GM19455 (cell line): Measurements from ENCODE around the gene LATS2.
"Not testable (repeated sequence)": the region's sequence is repeated elsewhere in the genome, so short reads cannot be mapped to it uniquely, and the experiment has no call there.

ENCODE experiments used
- ATAC-seq: cut with Tn5 transposase; IDR thresholded peaks from one replicate; pipeline ENCODE4 v1.9.1; 2021; ENCODE audit not compliant: unreplicated experiment

Gene LATS2

DNA sequence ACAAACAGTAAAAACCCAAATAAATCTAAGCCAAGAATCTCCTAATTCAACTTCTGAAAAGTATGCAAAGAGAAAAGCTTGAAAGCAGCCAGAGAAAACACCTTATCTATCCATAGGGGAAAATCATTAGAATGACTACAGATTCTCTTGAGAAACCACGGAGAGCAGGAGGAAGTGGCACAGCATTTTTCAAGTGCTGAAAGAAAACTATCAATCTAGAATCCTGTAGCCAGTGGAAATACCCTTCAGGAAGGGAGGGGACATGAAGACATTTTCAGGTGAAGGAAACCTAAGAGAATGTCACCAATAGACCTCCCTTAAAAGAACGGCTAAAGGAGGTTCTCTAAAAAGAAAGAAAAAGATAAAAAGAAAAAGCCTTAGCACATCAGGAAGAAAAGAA lies 92.6 kb downstream of the LATS2 start:
- ATAC-seq = no peak

DNA sequence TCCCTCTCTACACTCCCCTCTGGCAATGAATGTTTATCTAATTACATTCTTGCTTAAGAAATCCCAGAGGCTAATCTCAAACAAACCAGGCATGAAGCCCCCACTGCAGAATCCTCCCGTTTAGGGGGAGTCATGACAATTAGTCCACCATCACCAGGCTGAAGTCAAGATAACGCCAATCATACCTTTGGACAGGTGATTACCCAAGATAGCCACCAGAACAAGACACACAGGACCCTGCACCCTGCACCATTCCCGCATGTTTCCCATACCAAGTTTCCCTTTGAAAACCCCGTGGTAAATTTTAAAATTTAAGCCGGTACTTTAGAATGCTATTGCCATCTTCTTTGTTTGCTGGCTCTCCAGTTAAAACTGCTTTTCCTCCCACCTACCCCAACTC lies 94.0 kb downstream of the LATS2 start:
- ATAC-seq = no peak

DNA sequence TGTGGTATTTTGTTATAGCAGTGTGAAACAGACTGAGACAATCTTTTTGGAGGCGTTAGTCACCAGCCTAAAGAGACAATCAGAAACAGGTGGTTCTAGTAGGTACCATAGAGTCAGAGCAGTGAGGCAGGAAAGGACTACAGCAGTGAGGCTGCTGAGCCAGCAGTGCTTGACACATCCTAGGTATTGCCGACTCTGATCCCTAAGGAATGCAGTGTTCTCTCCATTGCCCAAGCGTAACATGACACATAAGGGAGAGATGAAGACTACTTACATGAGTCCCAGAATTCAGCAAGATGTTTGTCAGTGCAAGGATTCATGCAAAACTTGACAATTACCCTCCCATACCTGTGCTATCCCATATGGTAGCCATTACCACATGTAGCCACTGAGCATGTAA lies 96.5 kb downstream of the LATS2 start:
- no peak for ATAC-seq

DNA sequence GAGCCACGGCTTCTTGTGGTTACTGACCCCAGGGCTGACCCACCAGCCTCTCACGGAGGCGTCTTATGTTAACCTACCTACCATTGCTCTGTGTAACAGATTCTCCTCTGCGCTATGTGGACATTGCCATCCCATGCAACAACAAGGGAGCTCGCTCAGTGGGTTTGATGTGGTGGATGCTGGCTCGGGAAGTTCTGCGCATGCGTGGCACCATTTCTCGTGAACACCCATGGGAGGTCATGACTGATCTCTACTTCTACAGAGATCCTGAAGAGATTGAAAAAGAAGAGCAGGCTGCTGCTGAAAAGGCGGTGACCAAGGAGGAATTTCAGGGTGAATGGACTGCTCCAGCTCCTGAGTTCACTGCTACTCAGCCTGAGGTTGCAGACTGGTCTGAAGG lies 99.7 kb downstream of the LATS2 start:
- ATAC-seq = not testable (repeated sequence)

DNA sequence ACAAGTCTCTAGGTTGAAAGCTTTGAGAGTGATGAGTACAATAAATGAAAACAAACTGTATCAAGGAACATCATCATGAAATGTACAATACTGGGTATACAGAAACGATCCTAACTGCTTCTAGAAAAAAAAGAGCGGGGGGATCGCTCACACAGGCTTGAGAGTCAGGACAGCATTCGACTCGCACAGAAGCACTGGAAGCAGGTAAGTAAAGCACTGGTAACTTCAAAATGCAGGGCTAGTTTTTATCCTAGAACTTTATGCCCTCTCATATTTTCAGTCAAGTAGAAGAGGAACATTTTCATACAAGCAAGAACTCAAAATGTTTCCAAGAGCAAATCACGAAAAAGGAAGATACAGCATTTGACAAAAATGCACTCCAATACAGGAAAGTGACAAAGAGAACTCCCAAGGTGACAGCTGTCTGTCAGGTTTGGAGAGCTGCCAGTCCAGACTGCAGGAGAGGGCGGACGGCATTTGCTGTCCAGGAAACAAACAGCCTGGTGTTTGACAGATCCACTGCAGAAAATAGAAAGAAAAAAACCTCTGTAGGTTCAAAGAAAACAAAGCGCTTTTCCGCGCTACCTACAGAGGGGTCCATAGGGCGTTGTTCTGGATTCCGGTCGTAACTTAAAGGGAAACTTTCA lies 100.6 kb downstream of the LATS2 start:
- ATAC-seq = no peak

DNA sequence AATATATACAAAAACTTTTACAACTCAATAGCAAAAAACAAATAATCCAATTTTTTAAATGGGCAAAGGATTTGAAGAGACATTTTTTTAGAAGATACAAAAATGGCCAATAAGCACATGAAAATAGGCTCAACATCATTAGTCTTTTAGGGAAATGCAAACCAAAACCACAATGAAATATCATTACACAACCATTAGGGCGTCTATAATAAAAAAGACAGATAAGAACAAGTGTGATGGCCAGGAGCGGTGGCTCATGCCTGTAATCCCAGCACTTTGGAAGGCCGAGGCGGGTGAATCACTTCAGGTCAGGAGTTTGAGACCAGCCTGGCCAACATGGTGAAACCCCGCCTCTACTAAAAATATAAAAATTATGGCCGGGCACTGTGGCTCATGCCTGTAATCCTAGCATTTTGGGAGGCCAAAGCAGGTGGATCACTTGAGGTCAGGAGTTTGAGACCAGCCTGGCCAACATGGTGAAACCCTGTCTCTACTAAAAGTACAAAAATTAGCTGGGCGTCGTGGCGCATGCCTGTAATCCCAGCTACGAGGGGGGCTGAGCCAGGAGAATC lies 104.3 kb downstream of the LATS2 start:
- ATAC-seq = not testable (repeated sequence)

DNA sequence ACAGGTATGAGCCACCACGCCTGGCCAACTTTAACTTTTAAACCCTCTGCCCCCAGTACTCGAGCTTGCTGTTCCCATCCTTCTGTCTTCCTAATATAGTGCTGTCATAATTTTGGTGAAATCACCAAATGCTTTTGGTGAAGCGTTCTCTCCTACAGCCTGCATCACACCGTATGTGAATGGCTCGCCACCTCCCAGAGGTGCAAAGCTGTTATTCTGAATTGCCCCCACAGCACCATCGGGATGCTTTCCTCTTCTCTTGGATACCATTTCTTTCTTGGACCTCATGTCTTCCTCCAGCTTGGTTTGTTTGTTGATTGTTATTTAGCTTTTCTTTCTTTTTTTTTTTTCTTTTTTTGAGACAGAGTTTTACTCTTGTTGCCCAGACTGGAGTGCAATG lies 105.9 kb downstream of the LATS2 start:
- no peak for ATAC-seq

DNA sequence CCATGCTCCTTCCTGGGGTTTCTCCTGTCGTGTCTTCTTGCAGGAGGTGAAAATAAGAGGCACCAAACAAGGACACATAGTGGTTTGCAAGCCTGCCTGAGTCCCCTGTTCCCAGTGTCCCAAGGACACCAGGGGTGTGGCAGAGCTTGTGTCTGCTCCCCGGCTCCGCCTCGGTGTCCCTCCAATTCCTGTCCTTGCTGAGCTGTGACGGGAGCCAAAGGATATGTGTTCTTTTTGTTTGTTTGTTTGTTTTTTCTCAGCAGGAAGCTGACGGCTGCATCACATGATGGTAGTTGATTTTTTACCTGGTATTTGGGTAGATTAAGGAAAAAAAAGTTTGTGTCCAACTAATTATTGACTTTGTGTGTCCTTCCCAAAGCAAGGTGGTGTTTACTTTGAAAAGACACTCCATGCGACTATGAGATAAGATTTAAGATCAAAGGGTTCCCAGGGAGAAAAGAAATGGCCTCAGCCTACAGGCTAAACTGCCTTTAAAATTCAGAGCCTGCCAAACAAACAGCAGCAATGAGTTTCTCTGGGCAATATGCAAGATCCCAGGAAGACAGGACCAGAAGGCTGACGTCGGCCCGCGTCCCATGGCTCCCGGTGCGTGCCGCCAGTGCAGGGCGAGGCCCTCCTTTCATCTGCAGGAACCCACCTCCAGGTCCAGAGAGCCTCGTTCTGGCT lies 108.0 kb downstream of the LATS2 start:
- ATAC-seq = no peak

DNA sequence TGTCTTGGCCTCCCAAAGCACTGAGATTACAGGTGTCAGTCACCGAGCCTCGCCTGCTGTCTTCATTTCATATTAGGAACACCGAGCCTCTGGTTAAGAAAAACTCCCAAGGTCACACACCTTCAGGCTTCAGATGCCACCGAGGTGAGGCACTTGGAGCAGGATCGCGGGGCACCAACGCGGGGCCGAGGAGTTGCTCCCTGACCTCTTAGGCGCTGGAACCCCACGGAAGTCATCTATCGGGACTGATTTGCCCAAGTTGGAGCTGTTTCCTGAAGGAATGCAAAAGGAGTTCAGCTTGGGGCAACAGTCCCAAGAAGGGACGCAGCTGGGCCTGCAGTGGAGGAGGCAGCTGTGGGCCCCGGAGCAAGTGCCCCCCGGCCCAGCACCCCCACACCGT lies 108.5 kb downstream of the LATS2 start:
- ATAC-seq = no peak

DNA sequence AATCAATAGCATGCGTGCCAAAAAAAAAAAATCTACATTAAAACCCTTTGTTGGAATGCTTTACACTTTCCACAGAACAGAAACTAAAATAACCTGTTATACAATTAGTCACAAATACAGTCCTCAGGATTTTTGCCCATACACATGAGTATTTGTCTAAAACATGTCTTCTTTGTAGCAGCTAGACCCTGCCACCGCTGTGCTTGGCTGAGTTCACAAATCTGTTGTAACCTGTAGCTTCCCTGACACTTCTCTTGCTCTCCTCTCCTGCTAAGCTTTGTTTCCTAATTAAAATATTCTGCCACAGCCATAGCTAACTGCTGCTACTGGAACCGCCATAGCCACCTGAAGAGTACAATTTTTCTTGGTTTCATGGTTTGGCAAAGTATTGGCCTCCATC lies 113.4 kb downstream of the LATS2 start:
- ATAC-seq = not testable (repeated sequence)

DNA sequence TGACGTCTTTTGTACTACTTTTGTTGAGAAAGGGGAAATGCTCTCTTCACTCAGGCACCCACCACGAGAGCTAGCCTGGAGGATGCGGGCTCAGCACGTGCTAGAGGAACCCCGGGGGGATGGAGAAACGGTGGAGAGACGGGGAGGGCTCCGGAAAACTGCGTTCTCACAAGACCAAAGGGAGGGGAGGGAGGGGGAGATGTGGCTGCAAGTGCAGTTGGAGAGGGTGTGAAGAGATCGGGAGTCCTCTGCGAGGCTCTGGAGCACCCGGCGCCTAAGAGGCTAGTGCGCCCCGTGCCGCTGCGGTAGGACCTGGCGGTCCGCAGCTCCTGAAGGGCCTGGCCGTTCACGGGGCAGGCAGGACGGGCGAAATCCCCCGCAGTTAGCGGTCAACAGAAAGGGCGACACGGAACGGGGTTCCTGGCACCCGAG lies 115.4 kb downstream of the LATS2 start:
- ATAC-seq = no peak

DNA sequence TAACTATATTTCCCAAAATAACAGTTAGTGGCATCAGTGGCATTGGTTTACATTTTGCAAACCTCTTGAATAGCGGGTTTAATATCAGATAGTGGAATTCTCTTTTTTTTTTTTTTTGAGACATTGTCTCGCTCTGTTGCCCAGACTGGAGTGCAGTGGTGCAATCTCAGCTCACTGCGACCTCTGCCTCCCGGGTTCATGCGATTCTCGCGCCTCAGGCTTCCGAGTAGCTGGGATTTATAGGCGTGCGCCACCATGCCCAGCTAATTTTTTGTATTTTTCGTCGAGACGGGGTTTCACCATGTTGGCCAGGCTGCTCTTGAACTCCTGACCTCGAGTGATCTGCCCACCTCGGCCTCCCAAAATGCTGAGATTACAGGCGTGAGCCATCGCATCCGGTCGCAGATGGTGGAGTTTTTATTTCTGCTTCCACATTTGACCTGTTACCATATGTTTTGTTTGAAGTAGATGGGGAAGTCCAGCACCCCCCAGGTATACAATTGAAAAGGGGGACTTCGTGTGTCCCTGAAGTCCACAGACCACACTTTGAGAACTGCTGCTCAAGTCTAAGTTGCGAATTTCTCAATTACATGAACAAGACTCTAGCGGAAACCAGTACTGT lies 118.3 kb downstream of the LATS2 start:
- no peak for ATAC-seq

DNA sequence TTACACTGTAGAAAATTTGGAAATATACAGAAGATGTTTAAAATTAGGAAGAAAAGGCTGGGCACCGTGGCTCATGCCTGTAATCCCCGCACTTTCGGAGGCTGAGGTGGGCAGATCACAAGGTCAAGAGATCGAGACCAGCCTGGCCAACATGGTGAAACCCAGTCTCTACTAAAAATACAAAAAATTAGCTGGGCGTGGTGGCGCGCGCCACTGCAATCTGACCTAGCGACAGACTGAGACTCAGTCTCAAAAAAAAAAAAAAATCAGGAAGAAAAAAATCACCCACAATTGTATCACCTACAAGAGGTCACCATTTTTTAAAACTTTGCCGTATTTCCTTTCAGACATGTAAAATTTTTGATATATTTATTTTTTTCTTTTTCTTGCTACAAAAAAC lies 120.9 kb downstream of the LATS2 start:
- not testable (repeated sequence) for ATAC-seq

DNA sequence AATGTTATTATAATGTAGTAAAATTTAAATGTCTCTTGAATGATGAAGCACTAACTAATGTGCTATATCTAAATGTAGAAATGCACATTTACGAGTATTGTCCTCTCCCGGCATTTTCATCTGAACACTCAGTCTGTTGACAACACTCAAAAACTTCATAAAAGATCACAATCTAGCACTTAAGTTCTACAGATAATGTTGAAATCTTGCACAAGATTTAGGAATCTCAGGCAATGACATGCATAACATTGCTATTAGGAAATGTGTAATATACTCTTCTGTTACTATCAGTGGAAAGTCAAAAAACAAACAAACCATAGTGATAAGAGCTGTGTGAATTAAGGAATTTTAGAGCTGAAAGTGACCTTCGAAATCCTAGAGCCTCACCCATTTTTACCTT lies 121.3 kb downstream of the LATS2 start:
- no peak for ATAC-seq

DNA sequence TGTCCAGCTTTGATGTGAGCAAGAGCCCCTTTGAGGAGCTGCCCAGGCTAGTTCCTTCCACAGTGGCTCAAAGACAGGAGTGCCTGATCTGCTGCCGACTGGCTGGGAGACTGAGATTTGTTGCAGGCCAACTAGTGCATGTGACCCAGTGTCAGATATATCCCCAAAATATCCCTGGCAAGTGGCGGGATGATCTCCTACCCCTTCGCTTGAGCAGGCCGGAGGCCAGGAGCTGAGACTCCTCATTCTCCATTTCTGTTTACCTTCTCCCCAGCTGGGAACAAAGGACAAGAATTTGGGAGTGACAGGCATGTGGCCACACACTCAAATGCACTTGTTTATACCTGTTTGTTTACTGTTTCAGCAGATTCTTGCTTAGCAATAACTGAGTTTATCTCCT lies 121.7 kb downstream of the LATS2 start:
- no peak for ATAC-seq

DNA sequence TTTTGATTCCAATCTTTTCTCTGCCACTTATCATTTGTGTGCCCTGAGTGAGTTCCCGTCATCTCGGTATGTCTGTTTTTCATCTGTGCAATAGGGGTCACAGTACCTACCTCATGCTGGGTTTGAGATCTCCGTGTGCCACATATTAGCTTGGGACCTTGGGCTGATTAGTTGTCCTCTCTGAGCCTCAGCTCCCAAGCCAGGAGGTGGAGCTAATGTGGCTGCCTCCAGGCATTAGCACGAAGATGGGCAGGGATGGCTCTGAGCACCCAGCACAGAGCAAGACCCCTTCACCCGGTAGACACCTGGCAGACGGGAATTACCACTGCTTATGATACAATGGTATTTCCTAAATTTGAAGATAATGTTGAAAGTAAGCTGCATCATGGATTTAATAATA lies 123.1 kb downstream of the LATS2 start:
- ATAC-seq = no peak

DNA sequence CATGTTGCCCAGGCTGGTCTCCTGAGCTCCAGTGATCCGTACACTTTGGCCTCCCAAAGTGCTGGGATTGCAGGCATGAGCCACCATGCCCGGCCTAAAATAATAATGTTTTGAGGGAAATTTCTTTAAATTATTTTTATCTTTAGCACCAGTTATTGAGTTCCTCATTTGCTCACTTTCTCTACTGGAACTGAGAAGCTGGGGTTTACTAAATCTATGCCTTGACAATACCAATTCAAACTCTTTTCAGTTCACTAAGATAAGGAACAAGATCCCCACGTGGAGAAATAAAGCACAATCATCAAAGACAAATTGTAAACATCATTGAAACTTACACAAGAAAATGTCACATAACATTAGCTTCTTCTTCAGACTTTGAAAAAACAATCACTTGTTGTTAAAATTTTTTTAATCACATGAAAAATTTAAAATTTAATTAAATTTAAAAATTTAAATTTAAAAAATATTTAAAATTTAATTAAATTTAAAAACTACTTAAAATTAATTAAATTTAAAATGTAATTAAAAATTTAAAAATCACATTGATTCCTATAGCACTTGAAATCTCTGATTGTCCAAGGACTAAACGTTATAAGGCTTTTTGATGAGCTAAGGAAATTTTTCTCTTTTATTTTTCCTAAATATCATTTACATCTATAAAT lies 133.7 kb downstream of the LATS2 start:
- no peak for ATAC-seq

DNA sequence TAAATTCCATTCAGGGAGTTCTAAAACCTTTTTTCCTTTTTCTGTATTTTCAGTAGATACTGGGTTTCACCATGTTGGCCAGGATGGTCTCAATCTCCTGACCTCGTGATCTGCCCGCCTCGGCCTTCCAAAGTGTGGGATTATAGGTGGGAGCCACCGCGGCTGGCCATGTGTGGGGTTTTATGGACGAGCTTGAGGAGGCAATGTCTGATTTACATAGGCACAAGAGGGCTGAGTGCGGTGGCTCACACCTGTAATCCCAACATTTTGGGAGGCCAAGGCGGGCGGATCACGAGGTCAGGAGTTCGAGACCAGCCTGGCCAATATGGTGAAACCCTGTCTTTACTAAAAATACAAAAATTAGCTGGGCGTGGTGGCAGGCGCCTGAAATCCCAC lies 136.0 kb downstream of the LATS2 start:
- not testable (repeated sequence) for ATAC-seq

DNA sequence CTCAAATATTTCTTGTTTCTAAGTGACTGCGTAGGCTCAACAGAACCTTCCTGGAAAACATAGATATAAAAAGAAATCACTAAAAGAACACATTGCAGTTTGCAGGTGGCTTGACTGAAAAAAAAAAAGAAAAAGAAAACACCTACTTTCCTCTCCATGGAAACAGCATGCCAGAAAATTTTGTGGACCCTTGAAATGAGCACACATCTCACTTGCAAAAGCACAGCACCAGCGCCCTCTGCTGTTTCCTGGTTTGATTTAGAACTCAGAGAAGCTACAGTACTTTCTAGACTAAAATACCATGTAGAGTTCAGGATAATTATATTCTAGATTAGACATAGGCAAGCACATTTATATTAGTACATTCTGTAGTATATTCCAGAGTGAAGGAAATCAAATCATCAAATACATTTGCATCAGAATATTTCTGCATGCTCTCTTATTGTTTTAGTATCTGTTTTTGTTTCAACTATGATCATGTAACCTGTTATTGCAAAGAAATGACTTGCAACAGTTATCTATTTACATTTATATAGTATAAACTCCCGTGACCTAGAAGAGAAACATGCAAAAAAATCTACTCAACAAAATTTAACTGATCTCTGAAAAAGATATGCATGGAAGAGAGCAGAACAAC lies 136.5 kb downstream of the LATS2 start:
- ATAC-seq = no peak

DNA sequence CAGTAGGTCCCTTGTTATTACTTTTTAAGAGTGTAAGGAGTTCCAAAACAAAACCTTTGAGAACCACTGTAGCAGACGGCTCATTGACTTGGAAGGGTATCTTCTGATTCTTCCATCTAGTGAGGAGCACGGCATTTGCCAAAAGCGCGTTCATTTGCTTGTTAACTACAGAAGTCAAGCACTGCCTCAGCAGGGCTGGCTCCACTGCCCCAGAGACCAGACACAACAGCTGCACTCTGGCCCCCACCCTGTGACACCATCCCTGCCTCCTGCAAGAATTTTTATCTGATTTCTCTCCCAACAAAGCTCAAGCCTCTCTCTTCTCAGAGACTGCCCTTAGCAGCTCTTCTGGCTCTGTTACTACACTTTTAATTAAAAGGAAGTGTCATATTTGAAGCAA lies 138.1 kb downstream of the LATS2 start:
- ATAC-seq = no peak
